WTC11 (cell line): ENCODE measurements around the gene CFAP20. TPM values are rescaled to one million over a fixed set of nuclear protein-coding genes. Genes with fewer than 3 reads are reported as not detected.

Experiments
- ATAC-seq: fragments of 200-7000 bp; cut with Tn5 transposase; 2 replicates; pipeline ENCODE4 v1.10.0; 2021; ENCODE audit warnings: mild to moderate bottlenecking, moderate library complexity
- CTCF ChIA-PET: fragments of 300-600 bp; sonication (Branson Sonifier 250); formaldehyde crosslinking; loops from one replicate; lab custom pipeline; 2021; ENCODE audit warnings: antibody characterized with exemption; lab: Charles Lee
- POLR2A ChIA-PET: fragments of 350-600 bp; sonication (Branson Sonifier 250); formaldehyde crosslinking; loops from one replicate; lab custom pipeline; 2021; ENCODE audit warnings: antibody characterized with exemption; lab: Charles Lee
- DNase-seq: peaks from one replicate; pipeline ENCODE4 v3.0.0; 2021; ENCODE audit warnings: low spot score
- H3K27ac Mint-ChIP-seq: 2 replicates; pipeline ENCODE4 v1.8.0; 2021; ENCODE audit warnings: mixed read lengths
- H3K27me3 Mint-ChIP-seq: 2 replicates; pipeline ENCODE4 v1.8.0; 2021; ENCODE audit warnings: low read depth, mild to moderate bottlenecking, moderate library complexity, mixed read lengths
- H3K36me3 Mint-ChIP-seq: 2 replicates; pipeline ENCODE4 v1.8.0; 2021; ENCODE audit warnings: mixed read lengths
- H3K4me1 Mint-ChIP-seq: 2 replicates; pipeline ENCODE4 v1.8.0; 2022; ENCODE audit warnings: mixed read lengths
- H3K4me3 Mint-ChIP-seq: 2 replicates; pipeline ENCODE4 v1.8.0; 2021; ENCODE audit warnings: mild to moderate bottlenecking, moderate library complexity, mixed read lengths
- H3K9me3 Mint-ChIP-seq: 2 replicates; pipeline ENCODE4 v1.8.0; 2021; ENCODE audit warnings: mixed read lengths
- CBFB ChIP-seq: sonication (generic); formaldehyde crosslinking; IDR thresholded peaks from 2 replicates; pipeline ENCODE4 v1.8.1; 2022; ENCODE audit warnings: mild to moderate bottlenecking, low read depth, missing genetic modification reagents
- CREM ChIP-seq: sonication (generic); formaldehyde crosslinking; IDR thresholded peaks from 2 replicates; pipeline ENCODE4 v1.8.1; 2022; ENCODE audit warnings: mild to moderate bottlenecking, missing genetic modification reagents, moderate library complexity
- GRHL2 ChIP-seq: fragments of 250-450 bp; sonication (Bioruptor Pico); IDR thresholded peaks from 2 replicates; pipeline ENCODE4 v1.8.0; 2022; ENCODE audit warnings: mild to moderate bottlenecking, moderate library complexity; ENCODE audit not compliant: insufficient replicate concordance, severe bottlenecking
- HMGXB4 ChIP-seq: sonication (generic); formaldehyde crosslinking; IDR thresholded peaks from 2 replicates; pipeline ENCODE4 v1.8.1; 2023; ENCODE audit warnings: mild to moderate bottlenecking, moderate library complexity, missing genetic modification reagents
- KAT7 ChIP-seq: sonication (generic); formaldehyde crosslinking; IDR thresholded peaks from 2 replicates; pipeline ENCODE4 v1.8.1; 2023; ENCODE audit warnings: missing genetic modification reagents, mild to moderate bottlenecking, borderline replicate concordance
- MAX ChIP-seq: sonication (generic); formaldehyde crosslinking; IDR thresholded peaks from 2 replicates; pipeline ENCODE4 v1.8.0; 2022; ENCODE audit warnings: mild to moderate bottlenecking, missing genetic modification reagents
- MXD4 ChIP-seq: fragments of 250-450 bp; sonication (Bioruptor Pico); IDR thresholded peaks from 2 replicates; pipeline ENCODE4 v1.8.0; 2021; ENCODE audit warnings: mild to moderate bottlenecking, moderate library complexity, borderline replicate concordance
- SMAD3 ChIP-seq: sonication (generic); formaldehyde crosslinking; IDR thresholded peaks from 2 replicates; pipeline ENCODE4 v1.8.0; 2022; ENCODE audit warnings: missing genetic modification reagents, mild to moderate bottlenecking, borderline replicate concordance
- TEAD1 ChIP-seq: sonication (generic); formaldehyde crosslinking; IDR thresholded peaks from 2 replicates; pipeline ENCODE4 v1.8.0; 2022; ENCODE audit warnings: mild to moderate bottlenecking, missing genetic modification reagents
- ZNF423 ChIP-seq: fragments of 250-450 bp; sonication (Bioruptor Pico); IDR thresholded peaks from 2 replicates; pipeline ENCODE4 v2.1.2; 2022; ENCODE audit warnings: mild to moderate bottlenecking, moderate library complexity
- ZNF512 ChIP-seq: sonication (generic); formaldehyde crosslinking; IDR thresholded peaks from 2 replicates; pipeline ENCODE4 v1.8.1; 2022; ENCODE audit warnings: missing genetic modification reagents, borderline replicate concordance
- total RNA-seq: library from RNA; stranded (reverse); gene quantifications from 3 replicates; pipeline ENCODE4 v1.2.3, GENCODE V29; 2021
- TF ChIP-seq, protein P1 (sequence below): sonication (generic); formaldehyde crosslinking; IDR thresholded peaks from 2 replicates; pipeline ENCODE4 v1.8.0; 2023; ENCODE audit warnings: missing genetic modification reagents, mild to moderate bottlenecking, borderline replicate concordance
- TF ChIP-seq, protein P2 (sequence below): sonication (generic); formaldehyde crosslinking; IDR thresholded peaks from 2 replicates; pipeline ENCODE4 v1.8.0; 2022; ENCODE audit warnings: mild to moderate bottlenecking, missing genetic modification reagents
- TF ChIP-seq, protein P3 (sequence below): fragments of 250-450 bp; sonication (Bioruptor Pico); conservative IDR thresholded peaks from 2 replicates; pipeline ENCODE4 v1.9.0; 2021; ENCODE audit warnings: mild to moderate bottlenecking
- TF ChIP-seq, protein P4 (sequence below): sonication (generic); formaldehyde crosslinking; IDR thresholded peaks from 2 replicates; pipeline ENCODE4 v1.8.1; 2023; ENCODE audit warnings: mild to moderate bottlenecking, missing genetic modification reagents, borderline replicate concordance

Gene CFAP20
- total RNA-seq, 1 experiment from 2014 or later: 41.9 TPM

DNA sequence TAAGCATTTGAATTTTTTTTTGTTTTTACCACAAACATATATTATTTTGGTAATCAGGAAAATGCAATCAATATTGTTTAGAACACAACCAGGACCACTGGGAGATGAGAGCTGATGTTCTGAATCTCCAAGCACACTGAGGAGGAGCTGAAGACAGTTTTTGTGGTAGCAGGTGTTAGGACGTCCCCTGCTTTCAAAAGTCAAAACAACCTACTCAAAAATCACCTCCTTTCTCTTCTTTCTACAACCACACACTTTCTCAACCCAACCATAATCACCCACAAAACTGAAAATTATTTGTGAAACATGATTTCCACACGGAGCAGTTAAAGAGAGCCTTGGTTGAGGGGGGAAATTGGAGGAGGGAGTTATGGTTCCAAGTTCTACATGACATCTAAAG, 26.7 kb upstream of the CFAP20 start:
- POLR2A ChIA-PET: interaction anchor here (1.3 kb wide), 1 partner anchor 12 kb away, joined by 3 read pairs; no protein-coding TSS in a partner anchor
- TF ChIP-seq, protein P1, sequence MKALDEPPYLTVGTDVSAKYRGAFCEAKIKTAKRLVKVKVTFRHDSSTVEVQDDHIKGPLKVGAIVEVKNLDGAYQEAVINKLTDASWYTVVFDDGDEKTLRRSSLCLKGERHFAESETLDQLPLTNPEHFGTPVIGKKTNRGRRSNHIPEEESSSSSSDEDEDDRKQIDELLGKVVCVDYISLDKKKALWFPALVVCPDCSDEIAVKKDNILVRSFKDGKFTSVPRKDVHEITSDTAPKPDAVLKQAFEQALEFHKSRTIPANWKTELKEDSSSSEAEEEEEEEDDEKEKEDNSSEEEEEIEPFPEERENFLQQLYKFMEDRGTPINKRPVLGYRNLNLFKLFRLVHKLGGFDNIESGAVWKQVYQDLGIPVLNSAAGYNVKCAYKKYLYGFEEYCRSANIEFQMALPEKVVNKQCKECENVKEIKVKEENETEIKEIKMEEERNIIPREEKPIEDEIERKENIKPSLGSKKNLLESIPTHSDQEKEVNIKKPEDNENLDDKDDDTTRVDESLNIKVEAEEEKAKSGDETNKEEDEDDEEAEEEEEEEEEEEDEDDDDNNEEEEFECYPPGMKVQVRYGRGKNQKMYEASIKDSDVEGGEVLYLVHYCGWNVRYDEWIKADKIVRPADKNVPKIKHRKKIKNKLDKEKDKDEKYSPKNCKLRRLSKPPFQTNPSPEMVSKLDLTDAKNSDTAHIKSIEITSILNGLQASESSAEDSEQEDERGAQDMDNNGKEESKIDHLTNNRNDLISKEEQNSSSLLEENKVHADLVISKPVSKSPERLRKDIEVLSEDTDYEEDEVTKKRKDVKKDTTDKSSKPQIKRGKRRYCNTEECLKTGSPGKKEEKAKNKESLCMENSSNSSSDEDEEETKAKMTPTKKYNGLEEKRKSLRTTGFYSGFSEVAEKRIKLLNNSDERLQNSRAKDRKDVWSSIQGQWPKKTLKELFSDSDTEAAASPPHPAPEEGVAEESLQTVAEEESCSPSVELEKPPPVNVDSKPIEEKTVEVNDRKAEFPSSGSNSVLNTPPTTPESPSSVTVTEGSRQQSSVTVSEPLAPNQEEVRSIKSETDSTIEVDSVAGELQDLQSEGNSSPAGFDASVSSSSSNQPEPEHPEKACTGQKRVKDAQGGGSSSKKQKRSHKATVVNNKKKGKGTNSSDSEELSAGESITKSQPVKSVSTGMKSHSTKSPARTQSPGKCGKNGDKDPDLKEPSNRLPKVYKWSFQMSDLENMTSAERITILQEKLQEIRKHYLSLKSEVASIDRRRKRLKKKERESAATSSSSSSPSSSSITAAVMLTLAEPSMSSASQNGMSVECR (CRISPR knock-in tag): no peak
- TF ChIP-seq CBFB (CRISPR knock-in tag) (no peak), HMGXB4 (no peak), MAX (CRISPR knock-in tag) (no peak), MXD4 (CRISPR knock-in tag) (no peak), ZNF423 (CRISPR knock-in tag) (no peak), CREM (no peak), KAT7 (CRISPR knock-in tag) (no peak), SMAD3 (CRISPR knock-in tag) (no peak), ZNF512 (CRISPR knock-in tag) (no peak), TEAD1 (CRISPR knock-in tag) (no peak), GRHL2 (no peak)
- TF ChIP-seq, protein P2, sequence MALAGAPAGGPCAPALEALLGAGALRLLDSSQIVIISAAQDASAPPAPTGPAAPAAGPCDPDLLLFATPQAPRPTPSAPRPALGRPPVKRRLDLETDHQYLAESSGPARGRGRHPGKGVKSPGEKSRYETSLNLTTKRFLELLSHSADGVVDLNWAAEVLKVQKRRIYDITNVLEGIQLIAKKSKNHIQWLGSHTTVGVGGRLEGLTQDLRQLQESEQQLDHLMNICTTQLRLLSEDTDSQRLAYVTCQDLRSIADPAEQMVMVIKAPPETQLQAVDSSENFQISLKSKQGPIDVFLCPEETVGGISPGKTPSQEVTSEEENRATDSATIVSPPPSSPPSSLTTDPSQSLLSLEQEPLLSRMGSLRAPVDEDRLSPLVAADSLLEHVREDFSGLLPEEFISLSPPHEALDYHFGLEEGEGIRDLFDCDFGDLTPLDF: no peak
- TF ChIP-seq, protein P3, sequence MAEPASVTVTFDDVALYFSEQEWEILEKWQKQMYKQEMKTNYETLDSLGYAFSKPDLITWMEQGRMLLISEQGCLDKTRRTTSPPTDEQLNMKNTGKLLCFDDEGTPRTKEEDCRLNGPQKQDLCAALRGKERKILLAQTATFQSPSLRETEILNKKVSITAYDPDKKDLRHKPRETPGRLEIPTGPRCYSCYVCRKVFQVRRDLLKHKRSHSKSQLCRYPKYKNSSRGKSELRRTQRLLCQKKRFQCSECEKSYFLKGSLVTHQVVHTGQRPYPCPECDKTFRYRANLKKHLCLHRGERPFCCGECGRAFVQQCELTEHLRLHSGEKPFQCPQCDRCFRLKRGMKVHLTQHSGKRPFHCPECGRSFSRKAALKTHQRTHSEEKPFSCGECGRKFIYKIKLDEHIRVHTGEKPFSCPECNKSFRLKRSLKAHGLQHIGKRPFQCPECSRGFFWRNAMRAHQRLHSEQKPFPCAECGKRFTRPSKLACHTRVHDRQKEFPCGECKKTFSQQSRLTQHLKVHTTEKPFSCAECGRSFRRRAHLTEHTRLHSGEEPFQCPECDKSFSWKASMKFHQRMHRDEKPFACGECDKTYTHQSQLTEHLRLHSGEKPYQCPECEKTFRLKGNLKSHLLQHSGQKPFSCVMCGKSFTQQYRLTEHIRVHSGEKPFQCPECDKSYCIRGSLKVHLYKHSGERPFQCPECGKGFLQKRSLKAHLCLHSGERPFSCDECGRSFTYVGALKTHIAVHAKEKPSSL (CRISPR knock-in tag): no peak
- TF ChIP-seq, protein P4, sequence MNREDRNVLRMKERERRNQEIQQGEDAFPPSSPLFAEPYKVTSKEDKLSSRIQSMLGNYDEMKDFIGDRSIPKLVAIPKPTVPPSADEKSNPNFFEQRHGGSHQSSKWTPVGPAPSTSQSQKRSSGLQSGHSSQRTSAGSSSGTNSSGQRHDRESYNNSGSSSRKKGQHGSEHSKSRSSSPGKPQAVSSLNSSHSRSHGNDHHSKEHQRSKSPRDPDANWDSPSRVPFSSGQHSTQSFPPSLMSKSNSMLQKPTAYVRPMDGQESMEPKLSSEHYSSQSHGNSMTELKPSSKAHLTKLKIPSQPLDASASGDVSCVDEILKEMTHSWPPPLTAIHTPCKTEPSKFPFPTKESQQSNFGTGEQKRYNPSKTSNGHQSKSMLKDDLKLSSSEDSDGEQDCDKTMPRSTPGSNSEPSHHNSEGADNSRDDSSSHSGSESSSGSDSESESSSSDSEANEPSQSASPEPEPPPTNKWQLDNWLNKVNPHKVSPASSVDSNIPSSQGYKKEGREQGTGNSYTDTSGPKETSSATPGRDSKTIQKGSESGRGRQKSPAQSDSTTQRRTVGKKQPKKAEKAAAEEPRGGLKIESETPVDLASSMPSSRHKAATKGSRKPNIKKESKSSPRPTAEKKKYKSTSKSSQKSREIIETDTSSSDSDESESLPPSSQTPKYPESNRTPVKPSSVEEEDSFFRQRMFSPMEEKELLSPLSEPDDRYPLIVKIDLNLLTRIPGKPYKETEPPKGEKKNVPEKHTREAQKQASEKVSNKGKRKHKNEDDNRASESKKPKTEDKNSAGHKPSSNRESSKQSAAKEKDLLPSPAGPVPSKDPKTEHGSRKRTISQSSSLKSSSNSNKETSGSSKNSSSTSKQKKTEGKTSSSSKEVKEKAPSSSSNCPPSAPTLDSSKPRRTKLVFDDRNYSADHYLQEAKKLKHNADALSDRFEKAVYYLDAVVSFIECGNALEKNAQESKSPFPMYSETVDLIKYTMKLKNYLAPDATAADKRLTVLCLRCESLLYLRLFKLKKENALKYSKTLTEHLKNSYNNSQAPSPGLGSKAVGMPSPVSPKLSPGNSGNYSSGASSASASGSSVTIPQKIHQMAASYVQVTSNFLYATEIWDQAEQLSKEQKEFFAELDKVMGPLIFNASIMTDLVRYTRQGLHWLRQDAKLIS (CRISPR knock-in tag): no peak
- TF ChIP-seq, all 79 proteins: peak for 0
- Mint-ChIP-seq H3K27ac (no peak overlapping the region), H3K4me3 (no peak overlapping the region), H3K4me1 (peaks cover 3% of the 10 kb centered on the region; the same call in 1 of the 2 replicates), H3K9me3 (no peaks in the 10 kb centered on the region), H3K27me3 (no peaks in the 10 kb centered on the region), H3K36me3 (no peaks in the 10 kb centered on the region)
- DNase-seq (no peak), ATAC-seq (no peak)
- CTCF ChIA-PET: no interaction called here
